BLaER1 treated with 17β-estradiol and CSF1 and Interleukin-3, amounts not matched to agents 10 nM and 100 nM (cell line): ENCODE measurements around the gene FCHSD2.

Experiments
- H3K27ac ChIP-seq, 11 experiments: shearing (Covaris generic); formaldehyde crosslinking; 2 replicates each; pipeline ENCODE4 v1.8.1; 2022
- H3K27me3 ChIP-seq, 11 experiments: shearing (Covaris generic); formaldehyde crosslinking; 2 replicates each; pipeline ENCODE4 v1.8.1; 2022
- H3K36me3 ChIP-seq, 11 experiments: shearing (Covaris generic); formaldehyde crosslinking; 2 replicates each; pipeline ENCODE4 v1.8.1; 2022
- H3K4me1 ChIP-seq, 10 experiments: shearing (Covaris generic); formaldehyde crosslinking; 2 replicates each; pipeline ENCODE4 v1.8.1; 2022
- H3K4me2 ChIP-seq, 11 experiments: shearing (Covaris generic); formaldehyde crosslinking; 2 replicates each; pipeline ENCODE4 v1.8.1; 2022
- H3K4me3 ChIP-seq, 10 experiments: shearing (Covaris generic); formaldehyde crosslinking; 2 replicates each; pipeline ENCODE4 v1.8.1; 2022
- H3K9ac ChIP-seq, 11 experiments: shearing (Covaris generic); formaldehyde crosslinking; 2 replicates each; pipeline ENCODE4 v1.8.1; 2022
- H3K9me3 ChIP-seq, 11 experiments: shearing (Covaris generic); formaldehyde crosslinking; replicated peaks in 1 of 11; 2 replicates each; pipeline ENCODE4 v1.8.1; 2022
- H4K20me1 ChIP-seq, 11 experiments: shearing (Covaris generic); formaldehyde crosslinking; 2 replicates each; pipeline ENCODE4 v1.8.1; 2022
- Cebpa-rat ChIP-seq, 11 experiments: shearing (Covaris generic); IDR thresholded peaks; 2 replicates each; pipeline ENCODE4 v1.8.1; 2022

Gene FCHSD2

DNA sequence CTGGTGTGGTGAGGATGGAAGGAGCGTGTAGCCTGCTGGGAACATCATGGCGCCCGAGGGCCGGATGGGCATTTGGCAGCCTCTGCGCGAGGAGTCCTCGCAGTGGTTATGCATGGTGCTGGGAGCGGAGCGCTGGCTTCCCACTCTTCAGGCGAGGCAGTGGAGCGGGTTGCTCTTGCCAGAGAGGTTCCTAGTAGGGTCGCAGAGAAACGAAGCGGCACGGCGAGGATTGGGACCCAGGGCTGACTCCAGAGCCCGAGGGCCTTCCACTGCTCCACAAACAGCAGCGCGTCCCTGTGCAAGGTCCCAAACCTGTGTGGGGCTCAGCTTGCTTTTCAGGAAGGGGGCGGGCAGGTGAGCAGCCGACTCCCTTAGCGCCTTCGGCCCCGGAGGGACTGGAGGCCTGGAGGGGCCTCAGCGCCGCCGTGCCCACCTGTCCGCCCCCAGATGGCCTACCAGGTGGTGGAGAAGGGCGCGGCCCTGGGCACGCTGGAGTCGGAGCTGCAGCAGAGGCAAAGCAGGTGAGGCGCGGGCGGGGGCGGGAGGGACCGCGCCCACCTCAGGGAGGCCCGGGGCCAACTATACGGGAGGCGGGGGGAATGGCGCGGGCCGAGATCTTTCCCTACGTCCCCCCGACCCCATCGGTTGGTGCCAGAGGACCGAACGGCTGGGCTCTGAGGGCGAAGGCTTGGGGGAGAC, 320.7 kb downstream of the FCHSD2 start:
- peak overlapping the region; percentile 35 to 62 (median 48); a peak in 18 of 20 replicates for H3K4me3 ChIP-seq
- peak overlapping the region; percentile 36 to 81 (median 67); a peak in 20 of 22 replicates for H3K9ac ChIP-seq
- H3K27ac ChIP-seq = peak overlapping the region in 9 of 11 experiments; percentile 44 to 82 (median 71); a peak in 17 of 22 replicates
- peaks cover 37 to 93% (median 59%) of the 10 kb centered on the region in 11 experiments for H3K36me3 ChIP-seq
- peak overlapping the region; percentile 81 to 99 (median 92) for H3K4me2 ChIP-seq
- H4K20me1 ChIP-seq = peaks cover 0 to 84% (median 11%) of the 10 kb centered on the region in 11 experiments; a peak in 12 of 22 replicates
- TF ChIP-seq Cebpa-rat (IDR thresholded peaks at IDR 0.05) = no peak
- no peaks in the 10 kb centered on the region for H3K9me3 ChIP-seq
- H3K27me3 ChIP-seq = no peaks in the 10 kb centered on the region
- peaks cover 60 to 99% (median 90%) of the 10 kb centered on the region in 10 experiments for H3K4me1 ChIP-seq

DNA sequence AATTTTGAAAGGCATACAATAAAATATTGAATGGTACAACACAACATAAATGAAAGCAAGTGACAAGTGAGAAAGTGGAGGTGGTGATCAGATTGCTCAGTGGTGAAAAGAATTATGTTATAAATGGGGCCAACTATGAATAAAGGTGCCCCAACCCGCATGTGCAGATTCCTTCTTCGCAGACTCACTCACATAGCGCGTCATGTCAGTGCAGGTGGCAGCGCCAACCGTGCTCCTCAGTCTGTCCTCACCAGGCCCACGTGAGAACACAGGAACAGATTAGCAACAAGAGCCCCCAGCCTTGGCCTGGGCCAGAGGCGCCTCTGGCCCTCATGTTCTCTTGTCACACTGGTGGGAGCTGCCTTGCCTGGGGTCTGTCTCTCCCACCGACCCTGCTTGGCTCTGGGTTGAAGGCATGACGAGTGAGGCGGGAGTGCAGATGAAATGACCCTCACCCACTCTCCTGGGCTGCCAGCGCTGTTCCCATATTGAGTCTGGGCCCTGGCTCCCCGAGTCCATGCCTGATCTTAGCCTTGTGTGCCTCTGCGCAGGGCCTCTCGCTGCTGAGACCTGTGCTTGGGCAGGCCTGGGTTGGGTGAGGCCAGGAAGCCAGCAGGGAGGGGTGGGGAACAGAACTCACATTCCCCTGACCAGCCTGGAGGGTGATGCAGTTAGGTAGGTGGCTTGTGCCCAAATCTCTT, 321.5 kb downstream of the FCHSD2 start:
- peak overlapping the region in 10 of 11 experiments; percentile 37 to 81 (median 68); a peak in 17 of 22 replicates for H3K9ac ChIP-seq

DNA sequence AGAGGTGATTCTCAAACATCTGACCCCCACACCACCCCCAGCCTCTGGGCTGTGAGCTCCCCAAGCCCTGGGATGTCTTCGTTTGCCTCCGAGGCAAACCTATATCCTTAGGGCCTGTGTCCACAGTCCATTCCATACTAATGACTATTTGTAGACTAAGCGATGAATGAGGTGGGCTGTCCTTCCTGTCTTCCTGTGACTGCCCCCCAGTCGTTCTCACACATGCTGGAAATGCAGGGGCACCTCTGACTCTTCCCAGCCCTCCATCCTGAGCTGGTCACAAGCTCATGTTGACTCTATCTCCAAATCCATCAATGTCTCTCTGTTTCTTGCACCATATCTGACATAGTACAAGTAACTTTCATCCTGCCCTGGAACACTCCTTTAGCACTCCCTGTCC, 323.1 kb downstream of the FCHSD2 start:
- TF ChIP-seq Cebpa-rat (IDR thresholded peaks at IDR 0.05) = no peak
- H3K9ac ChIP-seq = peak overlapping the region in 5 of 11 experiments; percentile 1 to 30 (median 15); a peak in 3 of 22 replicates
- H4K20me1 ChIP-seq = peaks cover 0 to 63% (median 6%) of the 10 kb centered on the region in 11 experiments; a peak in 10 of 22 replicates
- H3K27me3 ChIP-seq = no peaks in the 10 kb centered on the region
- H3K4me1 ChIP-seq = peaks cover 62 to 81% (median 75%) of the 10 kb centered on the region in 10 experiments
- peaks cover 37 to 72% (median 54%) of the 10 kb centered on the region in 11 experiments for H3K36me3 ChIP-seq
- H3K4me3 ChIP-seq = peak overlapping the region in 1 of 10 experiments; percentile 43; a peak in 1 of 20 replicates
- H3K9me3 ChIP-seq = no peaks in the 10 kb centered on the region
- H3K4me2 ChIP-seq = peak overlapping the region in 5 of 11 experiments; percentile 96 to 100 (median 99); a peak in 9 of 22 replicates
- peak overlapping the region in 4 of 11 experiments; percentile 14 to 99 (median 64); a peak in 5 of 22 replicates for H3K27ac ChIP-seq

More for the DNA sequence above, 321.5 kb downstream of the FCHSD2 start:
- Histone ChIP-seq H4K20me1 (peaks cover 0 to 80% (median 11%) of the 10 kb centered on the region in 11 experiments; a peak in 12 of 22 replicates), H3K27me3 (no peaks in the 10 kb centered on the region), H3K27ac (peak overlapping the region in 9 of 11 experiments; percentile 44 to 82 (median 71); a peak in 16 of 22 replicates), H3K36me3 (peaks cover 37 to 88% (median 55%) of the 10 kb centered on the region in 11 experiments), H3K9me3 (no peaks in the 10 kb centered on the region), H3K4me3 (peak overlapping the region in 3 of 10 experiments; percentile 50 to 62 (median 51); a peak in 3 of 20 replicates), H3K4me1 (peaks cover 68 to 97% (median 90%) of the 10 kb centered on the region in 10 experiments), H3K4me2 (peak overlapping the region; percentile 81 to 99 (median 92); a peak in 21 of 22 replicates)
- TF ChIP-seq Cebpa-rat (IDR thresholded peaks at IDR 0.05) = no peak

DNA sequence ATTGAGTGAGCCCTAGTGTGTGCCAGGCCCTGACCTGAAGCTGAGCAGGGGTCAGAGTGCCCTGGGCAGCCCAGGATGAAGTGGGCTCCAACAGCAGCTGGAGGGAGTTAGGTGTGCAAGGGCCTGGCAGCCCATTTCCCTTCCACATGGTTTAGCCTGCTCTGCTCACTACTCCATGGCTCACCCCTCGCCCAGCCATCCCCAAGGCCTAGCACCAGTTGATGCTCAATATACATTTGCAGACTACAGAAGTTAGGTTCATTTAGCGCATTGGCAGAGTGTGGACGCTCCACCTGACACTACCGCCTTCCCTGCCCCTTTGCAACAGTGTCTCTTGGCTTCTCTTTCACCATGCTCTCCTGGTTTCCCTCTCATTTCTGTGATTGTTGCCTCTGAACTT, 324.2 kb downstream of the FCHSD2 start:
- H3K9me3 ChIP-seq = no peaks in the 10 kb centered on the region
- H3K27me3 ChIP-seq = no peaks in the 10 kb centered on the region
- TF ChIP-seq Cebpa-rat (IDR thresholded peaks at IDR 0.05) = no peak
- peaks cover 37 to 62% (median 46%) of the 10 kb centered on the region in 11 experiments for H3K36me3 ChIP-seq
- H4K20me1 ChIP-seq = peaks cover 0 to 53% (median 4%) of the 10 kb centered on the region in 11 experiments; a peak in 10 of 22 replicates
- peak overlapping the region in 4 of 10 experiments; percentile 77 to 92 (median 86); a peak in 4 of 20 replicates for H3K4me3 ChIP-seq
- H3K9ac ChIP-seq = peak overlapping the region in 5 of 11 experiments; percentile 21 to 100 (median 53); a peak in 5 of 22 replicates
- peak overlapping the region in 7 of 11 experiments; percentile 95 to 100 (median 98); a peak in 14 of 22 replicates for H3K27ac ChIP-seq
- peaks cover 55 to 71% (median 69%) of the 10 kb centered on the region in 10 experiments for H3K4me1 ChIP-seq
- peak overlapping the region in 10 of 11 experiments; percentile 54 to 100 (median 99); a peak in 17 of 22 replicates for H3K4me2 ChIP-seq

DNA sequence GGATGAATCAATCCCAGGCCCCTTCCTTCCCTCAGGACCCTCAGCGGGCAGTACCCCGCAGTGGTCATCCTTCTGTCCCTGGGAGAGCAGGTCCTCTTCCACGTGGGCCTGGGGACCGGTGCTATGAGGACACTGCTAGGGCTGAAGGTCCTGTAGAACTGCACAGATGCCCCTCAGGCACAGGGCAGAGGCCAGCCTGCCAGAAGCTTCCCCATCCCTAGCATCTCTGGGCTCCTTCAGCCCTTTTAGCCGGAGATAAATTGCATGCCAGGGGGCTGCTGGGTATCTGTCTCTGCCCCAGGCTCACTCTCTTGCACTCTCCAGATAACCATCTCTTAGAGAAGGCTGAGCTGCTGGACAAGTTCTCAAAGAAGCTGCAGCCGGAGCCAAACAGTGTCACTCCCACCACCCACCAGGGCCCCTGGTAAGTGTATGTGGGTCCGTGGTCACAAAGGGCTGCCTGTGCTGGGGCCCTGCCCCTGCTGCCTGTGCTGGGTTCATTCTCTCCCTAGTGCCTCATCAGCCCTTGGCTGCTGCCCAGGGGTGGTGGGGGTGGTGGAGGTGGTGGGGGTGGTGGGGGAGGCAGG, 325.6 kb downstream of the FCHSD2 start:
- Histone ChIP-seq H3K4me2 (peak overlapping the region; percentile 96 to 100 (median 99)), H3K27me3 (no peaks in the 10 kb centered on the region), H4K20me1 (peaks cover 0 to 41% (median 0%) of the 10 kb centered on the region in 11 experiments; a peak in 6 of 22 replicates), H3K27ac (peak overlapping the region; percentile 45 to 100 (median 98); a peak in 21 of 22 replicates), H3K36me3 (peaks cover 37 to 59% (median 50%) of the 10 kb centered on the region in 11 experiments), H3K4me3 (peak overlapping the region; percentile 66 to 92 (median 80)), H3K9me3 (no peaks in the 10 kb centered on the region), H3K9ac (peak overlapping the region; percentile 66 to 100 (median 97)), H3K4me1 (peaks cover 56 to 71% (median 61%) of the 10 kb centered on the region in 10 experiments)
- no peak for TF ChIP-seq Cebpa-rat (IDR thresholded peaks at IDR 0.05)

DNA sequence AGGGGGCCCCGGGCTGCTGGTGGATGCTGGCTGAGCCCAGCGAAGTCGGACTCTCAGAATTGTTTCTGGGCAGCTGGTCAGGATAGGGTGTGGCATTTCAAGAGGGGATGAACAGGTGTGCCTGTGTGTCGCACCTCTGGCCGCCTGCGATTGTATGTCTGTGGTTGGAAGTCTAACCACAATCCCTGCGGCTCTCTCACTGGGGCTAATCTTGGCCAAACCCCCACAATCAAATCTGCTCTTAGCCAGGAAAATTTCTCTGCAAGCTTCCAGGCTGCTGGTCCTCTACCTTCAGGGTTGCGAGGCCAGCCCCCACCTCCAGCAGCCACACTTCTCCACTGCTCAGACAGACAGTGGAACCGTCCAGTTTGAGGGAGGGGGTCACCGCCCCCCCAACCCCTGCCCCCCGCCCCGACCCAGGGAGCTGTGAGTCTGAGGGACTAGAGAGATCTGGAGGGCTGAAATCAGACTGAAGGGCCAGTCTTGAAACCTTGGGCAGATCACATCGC, 327.0 kb downstream of the FCHSD2 start:
- TF ChIP-seq Cebpa-rat (IDR thresholded peaks at IDR 0.05) = no peak
- H3K27me3 ChIP-seq = no peaks in the 10 kb centered on the region
- peak overlapping the region; percentile 96 to 100 (median 99) for H3K4me2 ChIP-seq
- H3K36me3 ChIP-seq = peaks cover 32 to 59% (median 49%) of the 10 kb centered on the region in 11 experiments
- H3K9me3 ChIP-seq = no peaks in the 10 kb centered on the region
- H3K9ac ChIP-seq = peak overlapping the region; percentile 92 to 100 (median 98)
- H3K4me1 ChIP-seq = peaks cover 54 to 71% (median 61%) of the 10 kb centered on the region in 10 experiments
- peak overlapping the region; percentile 66 to 92 (median 80) for H3K4me3 ChIP-seq
- peaks cover 0 to 27% (median 0%) of the 10 kb centered on the region in 11 experiments; a peak in 5 of 22 replicates for H4K20me1 ChIP-seq
- peak overlapping the region; percentile 95 to 100 (median 98) for H3K27ac ChIP-seq

DNA sequence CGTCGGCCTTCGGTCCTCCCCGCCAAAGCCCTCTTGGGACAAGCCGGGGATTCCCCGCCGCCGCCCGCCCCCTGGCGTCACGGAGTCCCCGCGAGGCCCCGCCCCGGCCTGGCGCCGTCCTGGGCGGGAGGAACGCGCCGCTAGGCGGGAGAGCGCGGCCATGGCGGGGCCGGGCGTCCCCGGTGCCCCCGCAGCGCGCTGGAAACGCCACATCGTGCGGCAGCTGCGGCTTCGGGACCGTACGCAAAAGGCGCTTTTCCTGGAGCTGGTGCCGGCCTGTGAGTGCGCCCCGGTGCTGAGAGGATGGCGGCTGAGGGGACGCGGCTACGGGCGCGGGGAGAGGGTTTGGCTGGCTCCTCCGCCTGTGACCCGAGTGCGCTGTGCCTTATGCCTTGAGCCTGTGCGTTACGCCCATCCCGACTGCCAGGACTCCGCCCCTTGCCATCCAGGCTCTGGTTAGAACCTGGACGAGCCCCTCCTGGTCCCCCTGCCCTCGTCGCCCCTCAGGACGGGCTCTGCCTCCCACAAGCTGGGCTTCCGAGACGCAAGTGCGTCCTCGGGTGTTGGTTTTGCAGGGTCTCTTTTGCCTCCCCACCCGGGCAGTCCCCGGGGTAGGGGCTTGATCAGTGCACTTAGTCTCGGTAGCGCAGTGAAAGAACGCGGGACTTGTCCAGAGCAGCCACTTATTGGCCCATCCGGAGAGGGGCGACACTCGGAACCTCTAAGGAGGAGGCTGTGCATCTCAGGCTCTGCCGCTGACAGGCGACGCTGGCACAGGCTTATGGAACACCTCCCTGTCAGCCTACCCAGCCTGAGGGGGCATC, 327.6 kb downstream of the FCHSD2 start, which contains the start of gene ATG16L2:
Gene ATG16L2, plus strand, starts transcription at position 126 of the 824 bp plus-strand sequence. Its CDS starts 35 bp downstream, at position 161.
- TF ChIP-seq Cebpa-rat (IDR thresholded peaks at IDR 0.05) = no peak
- H3K27ac ChIP-seq = peak within 1 kb of the TSS; percentile 95 to 100 (median 98)
- H4K20me1 ChIP-seq = peaks cover 0 to 26% (median 0%) of the 10 kb centered on the region in 11 experiments; a peak in 5 of 22 replicates

More for the DNA sequence above, 327.6 kb downstream of the FCHSD2 start, which contains the start of gene ATG16L2:
- H3K36me3 ChIP-seq = peaks cover 32 to 59% (median 49%) of the 10 kb centered on the region in 11 experiments
- peaks cover 54 to 74% (median 62%) of the 10 kb centered on the region in 10 experiments for H3K4me1 ChIP-seq
- H3K9me3 ChIP-seq = no peaks in the 10 kb centered on the region
- H3K9ac ChIP-seq = peak within 1 kb of the TSS; percentile 92 to 100 (median 98)
- no peaks in the 10 kb centered on the region for H3K27me3 ChIP-seq
- H3K4me3 ChIP-seq = peak within 1 kb of the TSS; percentile 66 to 92 (median 80)
- H3K4me2 ChIP-seq = peak within 1 kb of the TSS; percentile 96 to 100 (median 99)
